Heart left ventricle (tissue), 16 donors: ENCODE results near the gene RGL1. TPM values are rescaled to one million over a fixed set of nuclear protein-coding genes. Genes with fewer than 3 reads are reported as not detected.

Experiments used
- ATAC-seq, 4 donors: fragments of 200-7000 bp; cut with Tn5 transposase; one replicate each; pipeline ENCODE4 v1.9.1; 2020 to 2022; ENCODE audit warnings: moderate library complexity in 4 of 4, mild to moderate bottlenecking in 3 of 4, moderate number of reproducible peaks in 1 of 4
- DNase-seq, 5 donors: peaks; one replicate each; pipeline ENCODE4 v3.0.0-alpha.2; 2020
- H3K27ac ChIP-seq, 12 donors: fragments of 200-600 bp; sonication (generic) in 4 of 12; one replicate each; pipeline versions ENCODE4 v1.5.0 to v1.8.0; 2016 to 2022; ENCODE audit warnings: mild to moderate bottlenecking in 2 of 12
- H3K27me3 ChIP-seq, 9 donors: fragments of 200-600 bp; sonication (generic) in 2 of 9; one replicate each; pipeline versions ENCODE4 v1.5.1 to v1.8.0; 2016 to 2022; ENCODE audit warnings: mild to moderate bottlenecking in 3 of 9
- H3K36me3 ChIP-seq, 9 donors: fragments of 200-600 bp; sonication (generic) in 2 of 9; one replicate each; pipeline versions ENCODE4 v1.5.0 to v1.8.0; 2018 to 2022; ENCODE audit warnings: mild to moderate bottlenecking in 2 of 9
- H3K4me1 ChIP-seq, 12 donors: fragments of 200-600 bp; sonication (generic) in 4 of 12; one replicate each; pipeline versions ENCODE4 v1.5.0 to v1.8.0; 2016 to 2022; ENCODE audit warnings: mild to moderate bottlenecking in 3 of 12
- H3K4me3 ChIP-seq, 12 donors: fragments of 200-600 bp; sonication (generic) in 4 of 12; one replicate each; pipeline versions ENCODE4 v1.5.0 to v1.8.0; 2017 to 2022; ENCODE audit warnings: mild to moderate bottlenecking in 9 of 12, moderate library complexity in 4 of 12
- H3K9me3 ChIP-seq, 12 donors: fragments of 200-600 bp; sonication (generic) in 4 of 12; one replicate each; pipeline versions ENCODE4 v1.5.0 to v1.8.0; 2016 to 2022; ENCODE audit warnings: mild to moderate bottlenecking in 1 of 12
- POLR2A ChIP-seq, 2 donors: fragments of 450-650 bp; IDR thresholded peaks; one replicate each; pipeline ENCODE4 v1.6.1; 2017; ENCODE audit warnings: antibody characterized with exemption in 2 of 2, mild to moderate bottlenecking in 2 of 2, moderate library complexity in 2 of 2
- WGBS, 4 donors: extraction: QIAGEN DNeasy Blood & Tissue Kit in 2 of 4; methylation state at CpG; one replicate each; pipeline versions ENCODE4 v1.1.5 to v1.1.7; 2013 to 2018; 5-methylcytosine and 5-hydroxymethylcytosine counted together
- intact Hi-C, 10 donors: fragments of 100-400 bp; cut with DNase I; formaldehyde crosslinking; loops; one replicate each; pipeline versions ENCODE4 v1.11.1 to v1.14.2; 2022
- polyA plus RNA-seq, 2 donors: library from polyadenylated mRNA; stranded (reverse); fragments of 200-250 nt; gene quantifications; one replicate each; pipeline ENCODE4 v1.2.3, GENCODE V29; 2013
- total RNA-seq, 9 donors: library from RNA; depleted of rRNA in 2 of 9; stranded (reverse); fragments of >200 nt in 2 of 9; fragmentation: NEBNext Ultra II Directional in 3 of 9; extraction: Animal tissue kit (Norgen Biotek cat#: 25700) in 3 of 9; gene quantifications; one replicate each; pipeline versions ENCODE4 v1.1.0 to v1.2.4, GENCODE V29; 2016 to 2023
- TF ChIP-seq, protein P1 (sequence below), 12 donors: fragments of 200-600 bp; sonication (generic) in 4 of 12; IDR thresholded peaks; one replicate each; pipeline versions ENCODE4 v1.5.0 to v1.8.0; 2018 to 2022; ENCODE audit warnings: antibody characterized with exemption in 12 of 12, mild to moderate bottlenecking in 5 of 12
- donor health status: ischemic (EF 13 %, LVEDD 7.1; RV severe dilation, severe dysfunction).
- donor health status: healthy with polysubstance abuse.
- donor health status: DM: no; HTN: yes; CAD: no.
- donor health status: DM: no; HTN: no; CAD: no.
- donor health status: ischemic (EF 25% LVEDD 6.9; RV normal size, moderate dysfunction).
- donor health status: ischemic (EF 25% LVEDD 5.7; RV mildly dilated, moderate dysfunction).
- donor health status: healthy.
- donor health status: DM: yes; HTN: yes; CAD: no.
- donor health status: ischemic (EF 35%, LVEDD 5.7; RV mildly dilated, moderate dysfunction).
- donor health status: nonischemic (EF 11% LVEDD 7.7; RV severe dilation, severe dysfunction).
- donor health status: DM: yes; HTN: yes; CAD: no.
- donor health status: PGD.
- donor health status: ischemic (EF 29% LVEDD 5.4; RV normal size, mild dysfunction).
- donor health status: nonischemic (EF 23%, LVEDD 6.1; RV moderate dilation, normal function).

Gene RGL1
- total and polyA plus RNA-seq, 11 donors: 5.6 to 50.6 (median 15.5) TPM

DNA sequence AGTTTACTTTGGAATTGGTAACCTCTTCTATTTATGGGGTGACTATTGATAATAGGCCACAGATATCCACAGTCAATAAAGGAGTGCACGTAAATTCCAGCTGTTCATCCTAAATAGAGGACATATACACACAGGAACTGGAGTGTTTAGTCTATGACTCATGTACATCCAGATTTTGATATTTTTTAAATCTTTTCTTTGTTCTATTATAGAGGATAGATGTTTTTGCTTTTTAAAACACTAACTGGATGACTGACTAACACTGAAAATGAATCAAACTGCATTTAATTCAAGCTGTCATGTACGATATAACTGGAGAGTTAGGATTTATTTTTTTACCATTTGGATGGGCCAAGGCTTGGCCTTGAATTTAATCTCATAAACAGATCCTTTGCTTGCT, 45.9 kb downstream of the RGL1 start:
- Histone ChIP-seq H3K9me3 (no peaks in the 10 kb centered on the region), H3K36me3 (peaks cover 0 to 36% (median 0%) of the 10 kb centered on the region in 9 donors), H3K27me3 (no peaks in the 10 kb centered on the region), H3K27ac (no peak overlapping the region), H3K4me1 (peaks cover 0 to 43% (median 14%) of the 10 kb centered on the region in 12 donors), H3K4me3 (no peak overlapping the region)
- ATAC-seq (no peak), DNase-seq (no peak)
- 83 to 85% (median 84%) methylated on average over 2 of the region's 2 CpGs for WGBS, 4 donors
- intact Hi-C loops: no loop called here
- no peak for TF ChIP-seq POLR2A (IDR thresholded peaks at IDR 0.05)
- TF ChIP-seq, protein P1, sequence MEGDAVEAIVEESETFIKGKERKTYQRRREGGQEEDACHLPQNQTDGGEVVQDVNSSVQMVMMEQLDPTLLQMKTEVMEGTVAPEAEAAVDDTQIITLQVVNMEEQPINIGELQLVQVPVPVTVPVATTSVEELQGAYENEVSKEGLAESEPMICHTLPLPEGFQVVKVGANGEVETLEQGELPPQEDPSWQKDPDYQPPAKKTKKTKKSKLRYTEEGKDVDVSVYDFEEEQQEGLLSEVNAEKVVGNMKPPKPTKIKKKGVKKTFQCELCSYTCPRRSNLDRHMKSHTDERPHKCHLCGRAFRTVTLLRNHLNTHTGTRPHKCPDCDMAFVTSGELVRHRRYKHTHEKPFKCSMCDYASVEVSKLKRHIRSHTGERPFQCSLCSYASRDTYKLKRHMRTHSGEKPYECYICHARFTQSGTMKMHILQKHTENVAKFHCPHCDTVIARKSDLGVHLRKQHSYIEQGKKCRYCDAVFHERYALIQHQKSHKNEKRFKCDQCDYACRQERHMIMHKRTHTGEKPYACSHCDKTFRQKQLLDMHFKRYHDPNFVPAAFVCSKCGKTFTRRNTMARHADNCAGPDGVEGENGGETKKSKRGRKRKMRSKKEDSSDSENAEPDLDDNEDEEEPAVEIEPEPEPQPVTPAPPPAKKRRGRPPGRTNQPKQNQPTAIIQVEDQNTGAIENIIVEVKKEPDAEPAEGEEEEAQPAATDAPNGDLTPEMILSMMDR (IDR thresholded peaks at IDR 0.05): no peak

DNA sequence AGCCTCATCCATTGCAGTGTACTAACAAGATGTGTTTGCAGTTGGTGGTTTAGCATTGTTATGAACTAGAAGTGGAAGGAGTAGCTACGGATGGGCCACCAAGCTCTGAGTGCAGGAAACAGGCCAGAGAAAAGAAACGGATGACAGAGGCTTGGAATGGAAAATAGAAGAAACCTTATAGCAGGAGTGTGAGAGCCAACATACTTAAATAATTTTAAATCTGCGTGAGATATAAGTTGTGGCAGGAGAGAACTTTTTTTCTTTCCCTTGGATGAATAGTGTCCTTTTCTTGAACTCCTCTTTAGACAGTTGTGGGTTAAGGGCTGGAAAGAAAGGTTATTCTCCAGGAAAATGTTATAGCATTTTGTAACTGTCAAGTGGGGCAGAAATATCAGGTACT, 54.2 kb downstream of the RGL1 start:
- ATAC-seq (no peak), DNase-seq (no peak)
- intact Hi-C loops: no loop called here
- no peak overlapping the region for H3K27ac ChIP-seq
- TF ChIP-seq, protein P1 (IDR thresholded peaks at IDR 0.05): no peak
- no peak for TF ChIP-seq POLR2A (IDR thresholded peaks at IDR 0.05)
- no peak overlapping the region for H3K4me3 ChIP-seq
- H3K36me3 ChIP-seq: peaks cover 0 to 26% (median 5%) of the 10 kb centered on the region in 9 donors
- no peaks in the 10 kb centered on the region for H3K9me3 ChIP-seq
- 88 to 94% (median 90%) methylated on average over 3 of the region's 3 CpGs for WGBS, 4 donors
- H3K27me3 ChIP-seq: no peaks in the 10 kb centered on the region
- peaks cover 0 to 39% (median 5%) of the 10 kb centered on the region in 12 donors for H3K4me1 ChIP-seq

DNA sequence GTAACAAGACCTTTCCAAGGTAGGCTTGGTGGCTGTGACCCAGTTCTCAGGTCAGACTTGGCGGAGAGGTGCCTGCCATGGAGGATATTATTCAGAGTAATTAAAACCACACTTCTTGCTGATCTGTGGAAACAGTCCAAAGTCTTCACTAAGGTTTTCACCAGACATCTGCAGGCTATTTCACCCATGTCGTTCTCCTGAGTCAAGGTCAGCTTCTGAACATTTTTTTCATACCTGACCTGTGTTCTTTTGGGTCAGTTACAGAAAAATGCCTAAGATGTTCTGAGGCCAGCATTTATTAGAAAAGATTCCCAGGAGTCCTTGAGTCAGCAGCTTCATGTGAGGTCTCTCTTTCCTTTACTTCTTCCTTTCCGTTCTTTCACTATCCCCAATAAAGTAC, 54.9 kb downstream of the RGL1 start:
- 63 to 74% (median 67%) methylated on average over 3 of the region's 3 CpGs for WGBS, 4 donors
- ATAC-seq (no peak), DNase-seq (no peak)
- Histone ChIP-seq H3K9me3 (no peaks in the 10 kb centered on the region), H3K4me3 (no peak overlapping the region), H3K27me3 (no peaks in the 10 kb centered on the region), H3K4me1 (peaks cover 0 to 40% (median 5%) of the 10 kb centered on the region in 12 donors), H3K36me3 (peaks cover 0 to 26% (median 5%) of the 10 kb centered on the region in 9 donors), H3K27ac (no peak overlapping the region)
- intact Hi-C loops: no loop called here
- TF ChIP-seq POLR2A (IDR thresholded peaks at IDR 0.05): no peak
- TF ChIP-seq, protein P1 (IDR thresholded peaks at IDR 0.05): no peak

DNA sequence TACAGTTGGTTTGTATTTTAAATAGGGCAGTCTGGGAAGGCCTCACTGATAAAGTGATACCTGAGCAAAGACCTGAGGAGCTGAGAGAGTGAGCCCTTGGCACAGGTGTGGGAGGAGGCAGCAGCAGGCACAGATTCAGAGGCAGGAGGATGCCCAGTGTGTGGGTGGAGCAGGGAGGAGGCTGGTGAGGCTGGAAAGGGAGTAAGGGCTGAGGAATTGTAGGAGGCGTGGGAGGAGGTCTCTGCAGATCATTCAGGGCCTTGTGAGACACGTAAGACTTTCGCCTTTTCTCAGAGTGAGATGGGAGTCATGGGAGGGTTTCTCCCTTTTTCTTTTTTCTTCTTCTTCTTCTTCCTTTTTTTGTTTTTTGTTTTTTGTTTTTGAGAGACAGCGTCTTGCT, 58.0 kb downstream of the RGL1 start:
- Histone ChIP-seq H3K9me3 (no peaks in the 10 kb centered on the region), H3K36me3 (peaks cover 0 to 34% (median 12%) of the 10 kb centered on the region in 9 donors), H3K4me1 (peaks cover 0 to 41% (median 0%) of the 10 kb centered on the region in 12 donors), H3K4me3 (no peak overlapping the region), H3K27me3 (no peaks in the 10 kb centered on the region), H3K27ac (no peak overlapping the region)
- ATAC-seq: no peak
- 90 to 98% (median 94%) methylated on average over 4 of the region's 4 CpGs for WGBS, 4 donors
- TF ChIP-seq, protein P1 (IDR thresholded peaks at IDR 0.05): no peak
- no peak for TF ChIP-seq POLR2A (IDR thresholded peaks at IDR 0.05)
- DNase-seq: no peak
- intact Hi-C loops: no loop called here
